Measurements from ENCODE around the gene USP6NL. TPM values are rescaled to one million over a fixed set of nuclear protein-coding genes. Genes with fewer than 3 reads are reported as not detected.

Gene USP6NL
- total RNA-seq, 1 donor from 2014 or later: 7.9 TPM

DNA sequence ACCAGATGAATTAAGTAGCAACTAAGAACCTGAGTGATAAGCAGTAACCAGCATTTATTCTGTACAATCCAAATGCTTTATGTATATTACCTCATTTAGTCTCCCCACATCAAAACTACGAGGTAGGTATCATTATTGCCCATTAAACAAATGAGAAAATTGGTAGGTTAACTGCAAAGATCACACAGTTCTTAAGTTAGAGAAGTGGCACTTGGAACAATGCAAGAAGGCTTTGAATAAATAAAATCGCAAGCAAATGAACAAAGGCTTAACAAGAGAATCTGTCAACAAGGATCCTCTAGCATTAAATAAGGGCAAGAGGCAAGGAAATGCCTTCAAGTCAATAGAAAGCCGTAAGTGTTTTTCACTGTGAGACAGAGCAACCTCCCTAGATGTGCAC lies 70.2 kb downstream of the USP6NL start:
- H3K4me1 ChIP-seq: no peaks in the 10 kb centered on the region
- DNase-seq: no peak
- no peaks in the 10 kb centered on the region for H3K27me3 ChIP-seq (ENCODE audit: low read depth)
- intact Hi-C loops (cut with micrococcal nuclease): no loop called here
- no peaks in the 10 kb centered on the region for H3K36me3 ChIP-seq
- no peaks in the 10 kb centered on the region for H3K9me3 ChIP-seq (replicated peaks)
- no peak overlapping the region for H3K4me3 ChIP-seq
- TF ChIP-seq CTCF (IDR thresholded peaks at IDR 0.05; ENCODE audit: borderline replicate concordance): no peak
- H3K27ac ChIP-seq (replicated peaks): no peak overlapping the region

DNA sequence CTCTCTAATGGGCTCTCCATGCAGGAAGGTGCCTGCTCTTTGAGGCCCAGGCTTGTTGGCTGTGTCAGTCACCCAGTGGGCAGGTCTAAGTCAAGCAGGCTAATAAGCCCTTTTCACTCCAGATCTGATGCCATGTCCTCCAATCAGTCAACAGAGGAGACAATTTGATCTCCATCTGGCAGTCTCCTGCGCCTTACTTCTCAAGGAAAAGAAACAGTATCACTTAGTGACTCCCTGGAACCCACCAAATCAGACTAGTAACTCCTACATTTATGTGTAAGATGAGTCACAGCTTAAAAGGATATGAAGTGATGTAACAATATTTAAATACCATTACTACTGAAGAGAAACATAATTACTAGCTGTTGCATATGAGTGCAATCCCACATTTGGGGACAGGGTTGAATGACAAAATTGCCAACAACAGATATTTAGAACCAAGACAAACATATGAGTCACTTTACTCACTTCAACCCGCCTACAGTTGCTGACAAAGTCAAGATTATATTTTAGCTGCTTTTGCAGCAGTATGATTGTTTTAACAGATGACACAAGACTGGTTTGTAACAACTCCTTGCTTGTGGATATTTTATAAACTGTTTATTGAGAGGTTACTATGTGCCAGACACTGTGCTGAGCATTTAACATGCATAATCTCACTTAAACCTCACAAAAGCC lies 72.1 kb downstream of the USP6NL start:
- Histone ChIP-seq H3K4me1 (no peaks in the 10 kb centered on the region), H3K27ac (replicated peaks) (no peak overlapping the region), H3K36me3 (no peaks in the 10 kb centered on the region), H3K4me3 (no peak overlapping the region), H3K27me3 (ENCODE audit: low read depth) (no peaks in the 10 kb centered on the region), H3K9me3 (replicated peaks) (no peaks in the 10 kb centered on the region)
- no peak for DNase-seq
- intact Hi-C loops (cut with micrococcal nuclease): no loop called here
- TF ChIP-seq CTCF (IDR thresholded peaks at IDR 0.05; ENCODE audit: borderline replicate concordance): no peak

DNA sequence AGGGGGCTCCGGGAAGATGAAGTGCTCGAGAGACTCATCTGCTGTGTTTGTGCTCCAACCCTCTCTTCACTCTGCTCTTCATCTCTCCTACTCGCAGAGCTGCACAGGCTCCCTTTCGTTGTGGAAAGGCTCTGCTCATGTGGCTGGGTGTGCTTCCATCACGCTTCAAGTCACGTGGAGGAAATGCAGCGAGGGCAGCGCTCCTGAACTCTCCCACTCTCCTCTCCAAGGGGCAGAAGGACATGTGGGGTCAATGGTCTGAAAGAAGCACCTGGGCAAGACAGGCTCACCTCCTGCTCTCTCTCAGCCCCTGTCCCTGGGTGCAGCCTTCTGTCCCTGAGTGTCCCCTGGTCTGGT lies 72.6 kb downstream of the USP6NL start:
- DNase-seq: no peak
- Histone ChIP-seq H3K36me3 (no peaks in the 10 kb centered on the region), H3K27me3 (ENCODE audit: low read depth) (no peaks in the 10 kb centered on the region), H3K4me3 (no peak overlapping the region), H3K27ac (replicated peaks) (no peak overlapping the region), H3K9me3 (replicated peaks) (no peaks in the 10 kb centered on the region), H3K4me1 (peaks cover 3% of the 10 kb centered on the region)
- intact Hi-C loops (cut with micrococcal nuclease): no loop called here
- TF ChIP-seq CTCF (IDR thresholded peaks at IDR 0.05; ENCODE audit: borderline replicate concordance): no peak

DNA sequence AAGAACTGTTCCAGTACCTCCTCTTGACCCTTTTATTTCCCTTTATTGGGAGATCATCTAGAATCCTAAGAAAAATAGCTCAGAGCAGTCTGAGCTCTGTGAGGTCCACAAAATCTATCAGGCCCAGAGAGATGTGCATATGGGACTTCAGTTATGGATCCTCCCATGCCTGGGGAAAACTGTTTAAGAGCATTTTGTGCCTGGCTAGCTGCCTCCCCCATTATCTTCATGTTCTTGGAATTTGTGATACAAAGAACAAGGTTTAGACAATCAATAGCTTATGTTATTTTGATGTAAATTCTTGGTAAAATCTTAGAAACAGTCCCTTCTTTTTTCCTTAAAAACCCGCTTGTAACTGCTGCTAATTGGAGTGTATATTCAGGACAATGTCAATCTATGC lies 75.2 kb downstream of the USP6NL start:
- Histone ChIP-seq H3K9me3 (replicated peaks) (no peaks in the 10 kb centered on the region), H3K4me1 (peaks cover 7% of the 10 kb centered on the region), H3K27me3 (ENCODE audit: low read depth) (no peaks in the 10 kb centered on the region), H3K27ac (replicated peaks) (no peak overlapping the region), H3K36me3 (no peaks in the 10 kb centered on the region), H3K4me3 (no peak overlapping the region)
- no peak for TF ChIP-seq CTCF (IDR thresholded peaks at IDR 0.05; ENCODE audit: borderline replicate concordance)
- DNase-seq: no peak
- intact Hi-C loops (cut with micrococcal nuclease): no loop called here

DNA sequence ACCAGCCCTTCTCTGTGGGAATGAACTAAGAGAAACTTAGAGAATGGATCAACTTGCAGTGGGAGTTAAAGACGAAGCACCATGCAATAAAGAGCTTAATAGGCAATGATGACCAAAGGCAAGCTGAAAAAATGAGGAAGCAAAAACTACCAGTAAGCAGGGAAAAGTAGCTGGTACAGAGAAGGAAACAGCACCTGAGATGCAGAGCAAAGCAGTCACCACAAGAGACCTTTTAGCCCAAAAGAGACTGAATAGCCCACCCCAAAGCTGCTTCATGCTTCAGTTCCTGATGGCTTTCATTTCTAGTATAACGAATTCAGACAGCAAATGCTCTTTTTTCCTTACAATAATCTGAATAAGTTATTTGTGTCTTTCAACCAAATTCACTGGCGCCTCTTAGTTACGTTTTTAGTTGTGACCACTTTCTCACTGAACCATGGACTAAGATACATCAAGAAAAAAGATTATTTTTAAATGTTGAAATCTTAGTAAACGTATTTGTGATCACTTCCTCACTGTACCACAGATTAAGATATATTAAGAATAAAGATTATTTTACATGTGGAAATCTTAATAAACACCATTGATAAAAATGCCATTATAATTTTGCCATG lies 76.0 kb downstream of the USP6NL start:
- no peaks in the 10 kb centered on the region for H3K27me3 ChIP-seq (ENCODE audit: low read depth)
- intact Hi-C loops (cut with micrococcal nuclease): no loop called here
- no peak for TF ChIP-seq CTCF (IDR thresholded peaks at IDR 0.05; ENCODE audit: borderline replicate concordance)

More for the DNA sequence above, 76.0 kb downstream of the USP6NL start:
- no peaks in the 10 kb centered on the region for H3K36me3 ChIP-seq
- H3K9me3 ChIP-seq (replicated peaks): no peaks in the 10 kb centered on the region
- DNase-seq: no peak
- H3K4me3 ChIP-seq: no peak overlapping the region
- no peak overlapping the region for H3K27ac ChIP-seq (replicated peaks)
- peaks cover 7% of the 10 kb centered on the region for H3K4me1 ChIP-seq
